Kidney (tissue), 14 donors: ENCODE measurements around the gene FATE1. TPM values are rescaled to one million over a fixed set of nuclear protein-coding genes. Genes with fewer than 3 reads are reported as not detected.

Experiments
- DNase-seq, 5 donors: peaks; one replicate each; pipeline ENCODE4 v3.0.0-alpha.2; 2013 to 2020
- FAIRE-seq: peaks from 2 replicates; lab custom pipeline; 2012; peaks lifted over from hg19 to GRCh38; lab: Jason Lieb, UNC
- H3K27ac ChIP-seq, 2 donors: one replicate each; pipeline ENCODE4 v1.7.0; 2013; ENCODE audit warnings: low read depth in 2 of 2, low read length in 2 of 2, inconsistent platforms in 1 of 2
- H3K27me3 ChIP-seq: one replicate; pipeline ENCODE4 v1.7.1; 2013; ENCODE audit warnings: low read length, inconsistent platforms; ENCODE audit not compliant: control insufficient read depth, insufficient read depth
- H3K36me3 ChIP-seq, 3 donors: one replicate each; pipeline versions ENCODE4 v1.7.0 to v1.7.1; 2013; ENCODE audit warnings: low read length in 3 of 3, control low read depth in 1 of 3, inconsistent platforms in 1 of 3; ENCODE audit not compliant: insufficient read depth in 3 of 3, control insufficient read depth in 2 of 3
- H3K4me1 ChIP-seq, 3 donors: one replicate each; pipeline versions ENCODE4 v1.7.0 to v1.7.1; 2013; ENCODE audit warnings: low read length in 3 of 3, inconsistent platforms in 1 of 3, low read depth in 1 of 3; ENCODE audit not compliant: control insufficient read depth in 2 of 3, insufficient read depth in 2 of 3
- H3K4me3 ChIP-seq, 3 donors: one replicate each; pipeline versions ENCODE4 v1.7.0 to v1.8.1; 2013; ENCODE audit warnings: low read length in 3 of 3, control low read depth in 1 of 3, inconsistent platforms in 1 of 3
- H3K9ac ChIP-seq, 3 donors: one replicate each; pipeline versions ENCODE4 v1.7.0 to v1.7.1; 2013; ENCODE audit warnings: low read length in 3 of 3, control low read depth in 1 of 3, inconsistent platforms in 1 of 3
- H3K9me3 ChIP-seq, 3 donors: one replicate each; pipeline versions ENCODE4 v1.7.0 to v1.7.1; 2013; ENCODE audit warnings: low read length in 3 of 3, control low read depth in 1 of 3, inconsistent platforms in 1 of 3; ENCODE audit not compliant: control insufficient read depth in 2 of 3, insufficient read depth in 1 of 3
- CTCF ChIP-seq: IDR thresholded peaks from 3 replicates; pipeline ENCODE4 v1.5.1; 2012; ENCODE audit warnings: mild to moderate bottlenecking, moderate library complexity, borderline replicate concordance; ENCODE audit not compliant: insufficient read depth; ENCODE audit errors: extremely low read depth
- intact Hi-C: fragments of 100-400 bp; cut with DNase I; formaldehyde crosslinking; loops from one replicate; pipeline ENCODE4 v1.11.1; 2022
- polyA plus RNA-seq: library from polyadenylated mRNA; stranded (reverse); fragments of 350-450 nt; fragmentation: Illumina TruSeq; extraction: RNeasy Lipid Tissue Mini Kit (QIAGEN cat#74804); gene quantifications from one replicate; pipeline ENCODE4 v1.2.3, GENCODE V29; 2014; ENCODE audit warnings: low read depth, low replicate concordance; ENCODE audit not compliant: insufficient read depth
- total RNA-seq: library from RNA; stranded (reverse); fragmentation: NEBNext Ultra II Directional; extraction: Animal tissue kit (Norgen Biotek cat#: 25700); gene quantifications from one replicate; pipeline ENCODE4 v1.2.1, GENCODE V29; 2021
- donor health status: control.
- donor health status: control.
- donor health status: control.
- donor health status: control.
- donor health status: control.
- donor health status: DM: yes; HTN: yes; CAD: no.
- donor health status: Normal renal cell carcinoma (clear cell type).

Gene FATE1
- total and polyA plus RNA-seq, 2 donors from 2014 or later, result 0.52 TPM; not detected in 1

DNA sequence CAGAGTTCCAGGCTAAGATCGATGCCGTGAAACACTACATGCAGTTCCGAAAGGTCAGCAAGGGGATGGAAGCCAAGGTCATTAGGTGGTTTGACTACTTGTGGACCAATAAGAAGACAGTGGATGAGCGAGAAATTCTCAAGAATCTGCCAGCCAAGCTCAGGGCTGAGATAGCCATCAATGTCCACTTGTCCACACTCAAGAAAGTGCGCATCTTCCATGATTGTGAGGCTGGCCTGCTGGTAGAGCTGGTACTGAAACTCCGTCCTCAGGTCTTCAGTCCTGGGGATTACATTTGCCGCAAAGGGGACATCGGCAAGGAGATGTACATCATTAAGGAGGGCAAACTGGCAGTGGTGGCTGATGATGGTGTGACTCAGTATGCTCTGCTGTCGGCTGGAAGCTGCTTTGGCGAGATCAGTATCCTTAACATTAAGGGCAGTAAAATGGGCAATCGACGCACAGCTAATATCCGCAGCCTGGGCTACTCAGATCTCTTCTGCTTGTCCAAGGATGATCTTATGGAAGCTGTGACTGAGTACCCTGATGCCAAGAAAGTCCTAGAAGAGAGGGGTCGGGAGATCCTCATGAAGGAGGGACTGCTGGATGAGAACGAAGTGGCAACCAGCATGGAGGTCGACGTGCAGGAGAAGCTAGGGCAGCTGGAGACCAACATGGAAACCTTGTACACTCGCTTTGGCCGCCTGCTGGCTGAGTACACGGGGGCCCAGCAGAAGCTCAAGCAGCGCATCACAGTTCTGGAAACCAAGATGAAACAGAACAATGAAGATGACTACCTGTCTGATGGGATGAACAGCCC is 28.0 kb downstream of the FATE1 start:
- intact Hi-C loops, result no loop called here
- H3K27ac ChIP-seq, result no peak overlapping the region
- H3K4me3 ChIP-seq, result no peak overlapping the region
- no peaks in the 10 kb centered on the region for H3K36me3 ChIP-seq
- no peaks in the 10 kb centered on the region for H3K4me1 ChIP-seq
- DNase-seq, result no peak
- no peaks in the 10 kb centered on the region for H3K9me3 ChIP-seq
- no peak for FAIRE-seq
- peaks cover 2% of the 10 kb centered on the region for H3K27me3 ChIP-seq
- no peak for TF ChIP-seq CTCF
- no peak overlapping the region for H3K9ac ChIP-seq

GRCh38 chrX:151745651-151746050 is 29.8 kb downstream of the FATE1 start:
- Histone ChIP-seq H3K9me3 (no peaks in the 10 kb centered on the region), H3K27ac (no peak overlapping the region), H3K36me3 (no peaks in the 10 kb centered on the region), H3K27me3 (peaks cover 2% of the 10 kb centered on the region), H3K4me3 (no peak overlapping the region), H3K9ac (no peak overlapping the region), H3K4me1 (no peaks in the 10 kb centered on the region)
- no peak for TF ChIP-seq CTCF
- intact Hi-C loops, result no loop called here
- DNase-seq (no peak), FAIRE-seq (no peak)

GRCh38 chrX:151746502-151746901 is 30.7 kb downstream of the FATE1 start:
- Histone ChIP-seq H3K4me3 (no peak overlapping the region), H3K27me3 (peaks cover 2% of the 10 kb centered on the region), H3K27ac (no peak overlapping the region), H3K4me1 (no peaks in the 10 kb centered on the region), H3K9ac (no peak overlapping the region), H3K36me3 (no peaks in the 10 kb centered on the region), H3K9me3 (no peaks in the 10 kb centered on the region)
- FAIRE-seq, result no peak
- DNase-seq, result no peak
- intact Hi-C loops, result no loop called here
- TF ChIP-seq CTCF, result no peak

DNA sequence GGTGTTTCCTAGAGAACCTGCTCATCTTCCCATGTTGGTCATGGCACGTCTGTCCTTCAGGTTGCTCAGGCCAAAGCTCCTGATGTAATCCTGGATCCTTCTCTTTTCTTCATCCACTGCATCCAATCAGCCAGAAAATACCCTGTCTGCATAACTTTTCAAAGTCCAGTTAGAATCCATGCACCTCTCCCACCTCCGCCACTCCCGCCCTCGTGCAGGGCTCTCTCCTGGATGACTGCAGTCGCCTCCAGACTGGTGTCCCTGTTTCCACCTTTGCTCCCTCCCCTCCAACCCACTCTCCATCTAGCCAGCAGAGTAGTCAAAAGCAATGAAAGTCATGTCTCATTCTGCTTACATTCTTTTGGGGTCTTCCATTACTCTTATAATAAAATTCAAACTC is 34.7 kb downstream of the FATE1 start:
- no peak for DNase-seq
- no peak overlapping the region for H3K9ac ChIP-seq
- H3K9me3 ChIP-seq, result no peaks in the 10 kb centered on the region
- FAIRE-seq, result no peak
- peaks cover 2% of the 10 kb centered on the region for H3K27me3 ChIP-seq
- H3K4me3 ChIP-seq, result no peak overlapping the region
- H3K27ac ChIP-seq, result no peak overlapping the region
- intact Hi-C loops, result no loop called here
- TF ChIP-seq CTCF, result no peak
- H3K36me3 ChIP-seq, result no peaks in the 10 kb centered on the region
- H3K4me1 ChIP-seq, result peaks cover 0 to 3% (median 0%) of the 10 kb centered on the region in 3 donors
